Glutamatergic neuron (in vitro differentiated cells): ENCODE measurements around the gene ARHGEF1. TPM values are rescaled to one million over a fixed set of nuclear protein-coding genes. Genes with fewer than 3 reads are reported as not detected.

Experiments
- DNase-seq: peaks from one replicate; pipeline ENCODE4 v3.0.0; 2022
- H3K27ac Mint-ChIP-seq: one replicate; pipeline ENCODE4 v1.8.0; 2020; ENCODE audit warnings: mild to moderate bottlenecking, mixed read lengths, inconsistent platforms; ENCODE audit not compliant: unreplicated experiment
- H3K27me3 Mint-ChIP-seq: one replicate; pipeline ENCODE4 v1.8.0; 2020; ENCODE audit warnings: mild to moderate bottlenecking, moderate library complexity, mixed read lengths, inconsistent platforms; ENCODE audit not compliant: unreplicated experiment
- H3K36me3 Mint-ChIP-seq: one replicate; pipeline ENCODE4 v1.8.0; 2020; ENCODE audit warnings: mild to moderate bottlenecking, mixed read lengths, inconsistent platforms; ENCODE audit not compliant: unreplicated experiment
- H3K4me1 Mint-ChIP-seq: one replicate; pipeline ENCODE4 v1.8.0; 2020; ENCODE audit warnings: mild to moderate bottlenecking, low read depth, mixed read lengths, inconsistent platforms; ENCODE audit not compliant: unreplicated experiment
- H3K4me3 Mint-ChIP-seq: one replicate; pipeline ENCODE4 v1.8.0; 2020; ENCODE audit warnings: mild to moderate bottlenecking, mixed read lengths, inconsistent platforms; ENCODE audit not compliant: unreplicated experiment
- H3K9me3 Mint-ChIP-seq: one replicate; pipeline ENCODE4 v1.8.0; 2020; ENCODE audit warnings: mild to moderate bottlenecking, moderate library complexity, mixed read lengths, inconsistent platforms; ENCODE audit not compliant: unreplicated experiment
- total RNA-seq: library from RNA; stranded (reverse); fragmentation: NEBNext Ultra II Directional; extraction: Animal tissue kit (Norgen Biotek cat#: 25700); gene quantifications from one replicate; pipeline ENCODE4 v1.2.1, GENCODE V29; 2021; ENCODE audit not compliant: unreplicated experiment
- TF ChIP-seq, protein P1 (sequence below): fragments of 200-600 bp; sonication (generic); IDR thresholded peaks from one replicate; pipeline ENCODE4 v1.5.0; 2021; ENCODE audit not compliant: partially characterized antibody, unreplicated experiment

Gene ARHGEF1
- total RNA-seq, 1 donor from 2014 or later, result 78.7 TPM

DNA sequence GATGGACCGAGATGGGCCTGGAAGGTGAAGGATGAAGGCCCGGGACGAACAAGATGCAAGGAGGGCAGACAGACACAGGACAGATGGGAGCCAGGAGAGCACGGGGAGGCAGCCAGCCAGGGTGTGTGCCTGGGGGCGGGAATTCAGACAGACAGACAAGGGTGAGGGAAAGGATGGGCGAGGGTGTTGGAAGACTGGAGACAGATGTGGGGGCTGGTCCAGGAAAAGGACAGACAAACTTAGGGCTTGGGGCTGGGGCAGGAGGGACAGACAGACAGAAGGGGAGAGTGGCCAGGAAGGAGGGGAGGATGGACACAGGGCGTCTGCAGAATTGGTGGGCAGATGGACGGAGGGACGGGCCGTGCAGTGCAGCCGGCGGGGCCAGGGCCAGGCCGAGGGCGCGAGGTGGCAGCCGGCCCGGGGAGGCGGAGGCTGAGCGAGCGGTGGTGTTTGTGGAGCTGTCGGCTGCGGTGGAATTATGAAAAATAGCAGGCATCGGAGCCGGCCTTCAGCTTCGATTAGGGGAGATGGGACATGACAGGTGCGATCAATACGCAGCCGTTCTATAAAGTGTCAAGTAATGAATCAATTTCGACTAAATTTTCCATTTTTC lies 49.8 kb downstream of the ARHGEF1 start:
- peaks cover 21% of the 10 kb centered on the region for H3K9me3 Mint-ChIP-seq
- peaks cover 56% of the 10 kb centered on the region for H3K4me1 Mint-ChIP-seq
- DNase-seq, result peak; percentile 67
- H3K27me3 Mint-ChIP-seq, result peaks cover 27% of the 10 kb centered on the region
- TF ChIP-seq, protein P1, sequence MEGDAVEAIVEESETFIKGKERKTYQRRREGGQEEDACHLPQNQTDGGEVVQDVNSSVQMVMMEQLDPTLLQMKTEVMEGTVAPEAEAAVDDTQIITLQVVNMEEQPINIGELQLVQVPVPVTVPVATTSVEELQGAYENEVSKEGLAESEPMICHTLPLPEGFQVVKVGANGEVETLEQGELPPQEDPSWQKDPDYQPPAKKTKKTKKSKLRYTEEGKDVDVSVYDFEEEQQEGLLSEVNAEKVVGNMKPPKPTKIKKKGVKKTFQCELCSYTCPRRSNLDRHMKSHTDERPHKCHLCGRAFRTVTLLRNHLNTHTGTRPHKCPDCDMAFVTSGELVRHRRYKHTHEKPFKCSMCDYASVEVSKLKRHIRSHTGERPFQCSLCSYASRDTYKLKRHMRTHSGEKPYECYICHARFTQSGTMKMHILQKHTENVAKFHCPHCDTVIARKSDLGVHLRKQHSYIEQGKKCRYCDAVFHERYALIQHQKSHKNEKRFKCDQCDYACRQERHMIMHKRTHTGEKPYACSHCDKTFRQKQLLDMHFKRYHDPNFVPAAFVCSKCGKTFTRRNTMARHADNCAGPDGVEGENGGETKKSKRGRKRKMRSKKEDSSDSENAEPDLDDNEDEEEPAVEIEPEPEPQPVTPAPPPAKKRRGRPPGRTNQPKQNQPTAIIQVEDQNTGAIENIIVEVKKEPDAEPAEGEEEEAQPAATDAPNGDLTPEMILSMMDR, result no peak
- H3K36me3 Mint-ChIP-seq, result no peaks in the 10 kb centered on the region
- H3K4me3 Mint-ChIP-seq, result peak overlapping the region; percentile 80
- H3K27ac Mint-ChIP-seq, result peak overlapping the region; percentile 94

DNA sequence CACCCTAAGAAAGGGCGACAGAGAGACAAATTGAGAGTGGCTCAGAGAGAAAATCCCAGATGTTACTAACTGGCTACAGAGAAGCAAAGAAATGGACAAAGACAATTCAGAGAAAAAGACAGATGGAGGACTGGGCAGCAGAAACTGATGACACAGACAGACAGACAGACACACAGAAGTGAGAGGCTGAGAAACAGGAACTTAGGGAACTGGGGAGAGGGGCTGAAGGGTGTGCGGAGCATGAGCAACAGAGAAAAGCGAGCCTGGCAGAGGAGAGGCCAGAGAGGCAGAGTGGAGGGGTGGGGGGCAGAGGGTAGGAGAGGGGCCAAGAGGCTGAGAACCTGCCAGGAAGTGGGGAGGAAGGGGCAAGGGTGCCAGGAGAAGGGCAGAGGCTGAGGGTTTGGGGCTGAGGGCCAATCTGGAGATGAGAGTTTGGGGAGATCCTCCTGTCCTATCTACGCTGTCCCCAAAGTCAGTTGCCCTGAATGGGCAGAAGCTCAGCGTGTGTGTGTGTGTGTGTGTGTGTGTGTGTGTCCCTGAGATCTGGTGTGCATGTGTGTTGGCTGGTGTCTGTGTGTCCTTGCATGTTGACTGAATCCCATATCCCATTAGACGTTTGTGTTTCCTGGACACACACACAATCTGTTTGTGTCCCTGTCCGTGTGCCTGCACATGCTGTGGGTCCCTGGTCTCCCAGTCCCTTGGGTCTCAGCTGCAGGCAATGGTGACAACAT lies 50.9 kb downstream of the ARHGEF1 start:
- Mint-ChIP-seq H3K27me3 (peaks cover 26% of the 10 kb centered on the region), H3K4me3 (peak overlapping the region; percentile 67), H3K9me3 (peaks cover 19% of the 10 kb centered on the region), H3K36me3 (no peaks in the 10 kb centered on the region), H3K4me1 (peaks cover 54% of the 10 kb centered on the region), H3K27ac (peak overlapping the region; percentile 69)
- TF ChIP-seq, protein P1, result no peak
- no peak for DNase-seq

DNA sequence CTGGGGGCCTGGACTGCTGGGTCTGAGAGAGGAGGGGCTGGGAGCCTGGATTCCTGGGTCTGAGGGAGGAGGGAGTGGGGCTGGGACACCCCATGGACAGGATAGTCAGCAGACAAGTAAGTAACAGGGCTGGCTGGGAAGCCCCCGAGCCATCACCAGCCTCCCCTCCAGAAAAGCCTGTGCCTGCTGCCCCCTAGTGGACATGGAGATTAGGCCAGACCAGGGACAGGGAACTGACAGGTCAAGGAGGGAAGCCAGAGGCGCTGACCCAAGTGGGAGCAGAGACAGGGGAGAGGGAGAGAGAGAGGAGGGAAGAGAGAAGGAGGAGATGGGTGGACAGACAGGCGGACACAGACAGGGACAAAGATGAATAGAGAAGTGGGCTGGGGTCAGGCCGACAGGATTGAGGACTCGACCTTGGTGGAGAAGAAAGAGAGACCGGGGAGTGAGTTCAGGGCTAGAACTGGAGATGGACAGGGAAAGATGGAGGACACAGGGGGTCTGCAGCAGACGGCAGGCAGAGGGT lies 51.9 kb downstream of the ARHGEF1 start:
- peaks cover 17% of the 10 kb centered on the region for H3K27me3 Mint-ChIP-seq
- H3K27ac Mint-ChIP-seq, result peak overlapping the region; percentile 96
- H3K36me3 Mint-ChIP-seq, result no peaks in the 10 kb centered on the region
- peak overlapping the region; percentile 81 for H3K4me3 Mint-ChIP-seq
- peak; percentile 94 for DNase-seq
- peaks cover 14% of the 10 kb centered on the region for H3K9me3 Mint-ChIP-seq
- TF ChIP-seq, protein P1, result peak; percentile 86
- peaks cover 50% of the 10 kb centered on the region for H3K4me1 Mint-ChIP-seq

DNA sequence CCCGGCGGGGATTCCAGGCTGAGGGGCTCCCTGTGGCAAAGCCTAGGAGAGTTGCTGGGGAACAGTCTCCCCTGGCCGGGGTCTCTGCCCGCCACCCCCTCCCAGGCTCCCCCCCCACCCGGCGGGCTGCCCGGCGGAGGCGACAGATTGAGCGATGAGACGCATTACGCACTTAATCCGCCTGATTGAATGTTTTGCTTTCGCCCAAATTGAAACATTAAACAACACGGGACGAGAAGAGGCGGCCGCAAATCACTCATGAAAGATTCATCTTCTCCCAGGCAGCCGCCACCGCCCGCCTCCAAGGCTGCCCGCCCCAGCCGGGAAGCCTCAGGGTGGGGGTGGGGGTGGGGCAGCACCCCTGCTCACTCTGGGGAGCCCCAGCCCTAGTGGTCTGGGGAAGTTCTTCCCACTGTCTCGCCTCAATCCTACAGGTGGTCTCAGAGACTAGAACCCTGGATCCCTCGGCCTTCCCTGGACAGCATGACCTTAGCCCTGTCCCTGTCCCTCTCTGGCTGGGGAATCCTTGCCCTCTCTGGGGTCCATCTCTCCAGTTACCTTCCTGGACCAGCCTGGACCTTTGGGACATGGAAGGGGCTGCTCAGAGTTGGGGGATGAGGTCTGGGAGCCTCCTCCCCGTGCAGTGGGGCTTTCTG lies 52.9 kb downstream of the ARHGEF1 start:
- Mint-ChIP-seq H3K27me3 (peaks cover 17% of the 10 kb centered on the region), H3K9me3 (peaks cover 14% of the 10 kb centered on the region), H3K4me3 (peak overlapping the region; percentile 81), H3K27ac (peak overlapping the region; percentile 96), H3K36me3 (no peaks in the 10 kb centered on the region), H3K4me1 (peaks cover 47% of the 10 kb centered on the region)
- TF ChIP-seq, protein P1, result no peak
- DNase-seq, result no peak
